ENCODE data around the gene IFNL1. TPM values are rescaled to one million over a fixed set of nuclear protein-coding genes. Genes with fewer than 3 reads are reported as not detected.

The IFNL1 gene
- polyA plus RNA-seq, 2 of the 4 experiments (the other 2 are of a cell fraction): not detected

DNA sequence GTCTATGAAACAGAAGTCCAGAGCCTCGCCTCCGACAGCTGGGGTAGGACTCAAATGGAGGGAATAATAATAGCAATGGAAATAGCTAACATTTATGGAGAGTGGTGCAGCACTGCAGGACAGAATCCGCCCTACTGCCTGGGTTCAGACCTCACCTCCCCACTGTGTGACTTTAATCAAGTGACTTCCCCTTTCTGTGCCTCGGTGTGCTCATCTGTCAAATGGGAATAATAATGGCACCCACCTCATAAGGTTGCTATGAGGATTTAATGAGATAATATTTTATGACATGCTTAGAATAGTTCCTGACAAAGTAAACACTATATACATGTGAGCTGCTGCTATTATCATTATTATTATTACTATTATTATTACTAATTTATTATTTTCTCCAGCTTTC, 21.3 kb downstream of the IFNL1 start:
- ChIA-PET POLR2A (no interaction called here), CTCF (interaction anchor here (1.0 to 9.1 kb wide), 4 partner anchors 10 to 208 kb away, joined by 3 to 86 read pairs (median 6); no protein-coding TSS in a partner anchor)
- Histone ChIP-seq H3K9me3 (no peaks in the 10 kb centered on the region), H3K27ac (no peak overlapping the region), H3K4me3 (no peak overlapping the region), H3K4me2 (no peak overlapping the region), H3K4me1 (peaks cover 8% of the 10 kb centered on the region)
- whole genome bisulfite sequencing (ENCODE audit: missing lambda C conversion rate): 89% methylated on average over 4 of the region's 4 CpGs
- ATAC-seq (no peak), DNase-seq (ENCODE audit: low read depth in 1 of 2, low spot score in 1 of 2) (no peak), FAIRE-seq (no peak)
- TF ChIP-seq, protein P1, sequence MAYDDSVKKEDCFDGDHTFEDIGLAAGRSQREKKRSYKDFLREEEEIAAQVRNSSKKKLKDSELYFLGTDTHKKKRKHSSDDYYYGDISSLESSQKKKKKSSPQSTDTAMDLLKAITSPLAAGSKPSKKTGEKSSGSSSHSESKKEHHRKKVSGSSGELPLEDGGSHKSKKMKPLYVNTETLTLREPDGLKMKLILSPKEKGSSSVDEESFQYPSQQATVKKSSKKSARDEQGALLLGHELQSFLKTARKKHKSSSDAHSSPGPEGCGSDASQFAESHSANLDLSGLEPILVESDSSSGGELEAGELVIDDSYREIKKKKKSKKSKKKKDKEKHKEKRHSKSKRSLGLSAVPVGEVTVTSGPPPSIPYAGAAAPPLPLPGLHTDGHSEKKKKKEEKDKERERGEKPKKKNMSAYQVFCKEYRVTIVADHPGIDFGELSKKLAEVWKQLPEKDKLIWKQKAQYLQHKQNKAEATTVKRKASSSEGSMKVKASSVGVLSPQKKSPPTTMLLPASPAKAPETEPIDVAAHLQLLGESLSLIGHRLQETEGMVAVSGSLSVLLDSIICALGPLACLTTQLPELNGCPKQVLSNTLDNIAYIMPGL (CRISPR knock-in tag; IDR thresholded peaks at IDR 0.05; ENCODE audit: borderline replicate concordance): no peak
- TF ChIP-seq RNF2 (IDR thresholded peaks at IDR 0.05; ENCODE audit: borderline replicate concordance, low read depth) (no peak), MAFK (IDR thresholded peaks at IDR 0.05; ENCODE audit: partially characterized antibody) (no peak), ZSCAN20 (CRISPR knock-in tag; IDR thresholded peaks at IDR 0.05) (no peak), CBX2 (IDR thresholded peaks at IDR 0.05; ENCODE audit: borderline replicate concordance, low read depth) (no peak), BHLHE40 (IDR thresholded peaks at IDR 0.05; ENCODE audit: low read depth, low read length) (no peak), CHD2 (IDR thresholded peaks at IDR 0.05; ENCODE audit: low read length, partially characterized antibody) (no peak), POLR2A (IDR thresholded peaks at IDR 0.05; ENCODE audit: low read length) (no peak), ZNF302 (CRISPR knock-in tag; IDR thresholded peaks at IDR 0.05) (no peak)
- TF ChIP-seq, protein P2, sequence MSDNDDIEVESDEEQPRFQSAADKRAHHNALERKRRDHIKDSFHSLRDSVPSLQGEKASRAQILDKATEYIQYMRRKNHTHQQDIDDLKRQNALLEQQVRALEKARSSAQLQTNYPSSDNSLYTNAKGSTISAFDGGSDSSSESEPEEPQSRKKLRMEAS (IDR thresholded peaks at IDR 0.05): no peak
- TF ChIP-seq, protein P3, sequence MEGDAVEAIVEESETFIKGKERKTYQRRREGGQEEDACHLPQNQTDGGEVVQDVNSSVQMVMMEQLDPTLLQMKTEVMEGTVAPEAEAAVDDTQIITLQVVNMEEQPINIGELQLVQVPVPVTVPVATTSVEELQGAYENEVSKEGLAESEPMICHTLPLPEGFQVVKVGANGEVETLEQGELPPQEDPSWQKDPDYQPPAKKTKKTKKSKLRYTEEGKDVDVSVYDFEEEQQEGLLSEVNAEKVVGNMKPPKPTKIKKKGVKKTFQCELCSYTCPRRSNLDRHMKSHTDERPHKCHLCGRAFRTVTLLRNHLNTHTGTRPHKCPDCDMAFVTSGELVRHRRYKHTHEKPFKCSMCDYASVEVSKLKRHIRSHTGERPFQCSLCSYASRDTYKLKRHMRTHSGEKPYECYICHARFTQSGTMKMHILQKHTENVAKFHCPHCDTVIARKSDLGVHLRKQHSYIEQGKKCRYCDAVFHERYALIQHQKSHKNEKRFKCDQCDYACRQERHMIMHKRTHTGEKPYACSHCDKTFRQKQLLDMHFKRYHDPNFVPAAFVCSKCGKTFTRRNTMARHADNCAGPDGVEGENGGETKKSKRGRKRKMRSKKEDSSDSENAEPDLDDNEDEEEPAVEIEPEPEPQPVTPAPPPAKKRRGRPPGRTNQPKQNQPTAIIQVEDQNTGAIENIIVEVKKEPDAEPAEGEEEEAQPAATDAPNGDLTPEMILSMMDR (IDR thresholded peaks at IDR 0.05): no peak
- TF ChIP-seq, protein P4, sequence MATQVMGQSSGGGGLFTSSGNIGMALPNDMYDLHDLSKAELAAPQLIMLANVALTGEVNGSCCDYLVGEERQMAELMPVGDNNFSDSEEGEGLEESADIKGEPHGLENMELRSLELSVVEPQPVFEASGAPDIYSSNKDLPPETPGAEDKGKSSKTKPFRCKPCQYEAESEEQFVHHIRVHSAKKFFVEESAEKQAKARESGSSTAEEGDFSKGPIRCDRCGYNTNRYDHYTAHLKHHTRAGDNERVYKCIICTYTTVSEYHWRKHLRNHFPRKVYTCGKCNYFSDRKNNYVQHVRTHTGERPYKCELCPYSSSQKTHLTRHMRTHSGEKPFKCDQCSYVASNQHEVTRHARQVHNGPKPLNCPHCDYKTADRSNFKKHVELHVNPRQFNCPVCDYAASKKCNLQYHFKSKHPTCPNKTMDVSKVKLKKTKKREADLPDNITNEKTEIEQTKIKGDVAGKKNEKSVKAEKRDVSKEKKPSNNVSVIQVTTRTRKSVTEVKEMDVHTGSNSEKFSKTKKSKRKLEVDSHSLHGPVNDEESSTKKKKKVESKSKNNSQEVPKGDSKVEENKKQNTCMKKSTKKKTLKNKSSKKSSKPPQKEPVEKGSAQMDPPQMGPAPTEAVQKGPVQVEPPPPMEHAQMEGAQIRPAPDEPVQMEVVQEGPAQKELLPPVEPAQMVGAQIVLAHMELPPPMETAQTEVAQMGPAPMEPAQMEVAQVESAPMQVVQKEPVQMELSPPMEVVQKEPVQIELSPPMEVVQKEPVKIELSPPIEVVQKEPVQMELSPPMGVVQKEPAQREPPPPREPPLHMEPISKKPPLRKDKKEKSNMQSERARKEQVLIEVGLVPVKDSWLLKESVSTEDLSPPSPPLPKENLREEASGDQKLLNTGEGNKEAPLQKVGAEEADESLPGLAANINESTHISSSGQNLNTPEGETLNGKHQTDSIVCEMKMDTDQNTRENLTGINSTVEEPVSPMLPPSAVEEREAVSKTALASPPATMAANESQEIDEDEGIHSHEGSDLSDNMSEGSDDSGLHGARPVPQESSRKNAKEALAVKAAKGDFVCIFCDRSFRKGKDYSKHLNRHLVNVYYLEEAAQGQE (IDR thresholded peaks at IDR 0.05): no peak

DNA sequence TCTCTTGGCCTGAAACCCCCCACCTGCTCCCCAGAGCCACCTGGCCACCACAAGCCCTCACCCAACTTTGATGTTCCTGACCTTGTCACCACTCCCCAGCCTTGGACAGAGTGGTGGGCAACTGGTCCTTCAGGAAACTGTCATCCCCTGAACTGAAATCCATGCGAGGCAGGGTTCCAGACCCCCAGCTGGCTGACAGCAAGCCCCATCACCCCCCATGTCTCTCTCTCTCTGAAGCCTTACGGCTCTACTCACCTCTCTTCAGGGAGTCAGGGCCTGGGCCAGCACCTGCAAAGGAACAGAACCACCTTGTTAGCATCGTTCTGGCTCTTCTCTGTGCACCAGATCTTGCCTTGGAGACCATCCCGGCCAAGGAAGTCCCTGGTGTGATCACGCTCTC, 21.9 kb downstream of the IFNL1 start:
- CTCF ChIA-PET: interaction anchor here (1.0 to 9.1 kb wide), 3 partner anchors 10 to 196 kb away, joined by 3 to 86 read pairs (median 5); no protein-coding TSS in a partner anchor
- TF ChIP-seq TP53 (CRISPR knock-in tag; IDR thresholded peaks at IDR 0.05): 0 out of 2 replicates have a peak, but pooled peaks have one; percentile 35
- TF ChIP-seq, protein P4 (IDR thresholded peaks at IDR 0.05): no peak
- WGBS (ENCODE audit: missing lambda C conversion rate): 92% methylated on average over 5 of the region's 5 CpGs

More for the DNA sequence above, 21.9 kb downstream of the IFNL1 start:
- Histone ChIP-seq H3K4me3 (no peak overlapping the region), H3K27ac (no peak overlapping the region), H3K9me3 (no peaks in the 10 kb centered on the region), H3K4me2 (no peak overlapping the region), H3K4me1 (peaks cover 8% of the 10 kb centered on the region)
- no peak for ATAC-seq
- POLR2A ChIA-PET: no interaction called here
- FAIRE-seq: no peak
- no peak for DNase-seq (ENCODE audit: low read depth in 1 of 2, low spot score in 1 of 2)
